Measurements from ENCODE around the gene HS1BP3. TPM values are rescaled to one million over a fixed set of nuclear protein-coding genes. Genes with fewer than 3 reads are reported as not detected.

Gene HS1BP3
- polyA plus RNA-seq, 4 donors = 18.5 to 39.7 (median 23.4) TPM

GRCh38 chr2:20574423-20574911 lies 76.4 kb downstream of the HS1BP3 start:
- Histone ChIP-seq H3K36me3 (ENCODE audit: control insufficient read depth in 3 of 3, insufficient read depth in 2 of 3, low read depth in 1 of 3, low read length in 3 of 3) (no peaks in the 10 kb centered on the region), H3K27me3 (ENCODE audit: control insufficient read depth in 3 of 3, insufficient read depth in 3 of 3, low read length in 3 of 3) (no peaks in the 10 kb centered on the region), H3K27ac (ENCODE audit: low read depth in 1 of 3, low read length in 2 of 3) (peak overlapping the region in 2 of 3 donors; percentile 18 to 81), H3K4me1 (ENCODE audit: control insufficient read depth in 3 of 3, insufficient read depth in 2 of 3, low read depth in 1 of 3, low read length in 2 of 3) (peaks cover 9 to 77% (median 10%) of the 10 kb centered on the region in 3 donors), H3K9me3 (ENCODE audit: control insufficient read depth in 2 of 2, insufficient read depth in 1 of 2, low read depth in 1 of 2, low read length in 1 of 2) (no peaks in the 10 kb centered on the region), H3K4me3 (ENCODE audit: low read depth in 1 of 3, low read length in 3 of 3) (no peak overlapping the region)
- 90 to 93% (median 91%) methylated on average over 5 of the region's 5 CpGs for WGBS, 3 donors
- DNase-seq (no peak), FAIRE-seq (no peak)

DNA sequence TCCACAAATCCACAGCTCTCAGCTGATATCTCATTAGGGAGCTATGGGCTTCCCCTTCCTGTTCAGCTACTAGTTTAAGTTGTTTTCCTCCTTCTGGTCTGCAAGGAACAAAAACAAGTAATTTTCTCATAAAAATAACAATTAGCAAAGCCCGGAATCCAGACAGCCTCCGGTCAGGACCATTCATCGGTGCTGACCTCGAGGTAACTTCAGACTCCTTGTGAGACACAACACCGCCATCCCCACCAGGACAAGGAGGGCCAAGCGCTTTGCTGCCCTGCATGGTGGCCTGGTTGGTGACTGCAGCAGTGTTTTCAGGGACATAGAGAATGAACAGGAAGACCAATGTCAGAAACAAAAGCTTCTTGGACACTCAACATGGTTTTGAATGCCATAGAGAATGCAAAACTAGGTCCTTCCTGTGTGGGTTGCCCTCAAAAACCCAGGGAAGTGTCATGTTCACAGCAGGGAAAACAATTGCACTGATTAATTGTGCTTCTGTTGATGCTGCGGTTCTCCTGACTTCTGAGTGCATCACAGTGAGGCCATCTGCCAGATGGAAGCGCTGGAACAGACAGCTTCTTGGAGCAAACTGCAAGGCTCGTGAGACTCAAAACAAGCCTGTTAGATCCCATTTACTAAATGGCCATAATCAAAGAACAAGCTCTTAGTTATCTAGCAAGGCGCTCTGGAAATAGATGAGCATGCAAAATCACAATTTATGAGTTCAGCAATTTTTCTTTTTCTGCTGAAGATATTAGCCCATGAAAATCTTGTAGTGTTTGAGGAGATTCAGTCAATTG lies 77.1 kb downstream of the HS1BP3 start:
- no peak overlapping the region for H3K4me3 ChIP-seq (ENCODE audit: low read depth in 1 of 3, low read length in 3 of 3)
- DNase-seq = no peak
- 75 to 93% (median 87%) methylated on average over 10 of the region's 10 CpGs for WGBS, 3 donors

GRCh38 chr2:20572221-20572620 lies 78.7 kb downstream of the HS1BP3 start:
- Histone ChIP-seq H3K4me1 (ENCODE audit: control insufficient read depth in 3 of 3, insufficient read depth in 2 of 3, low read depth in 1 of 3, low read length in 2 of 3) (peaks cover 3 to 61% (median 6%) of the 10 kb centered on the region in 3 donors), H3K27me3 (ENCODE audit: control insufficient read depth in 3 of 3, insufficient read depth in 3 of 3, low read length in 3 of 3) (no peaks in the 10 kb centered on the region), H3K27ac (ENCODE audit: low read depth in 1 of 3, low read length in 2 of 3) (peak overlapping the region in 2 of 3 donors; percentile 17 to 81), H3K9me3 (ENCODE audit: control insufficient read depth in 2 of 2, insufficient read depth in 1 of 2, low read depth in 1 of 2, low read length in 1 of 2) (no peaks in the 10 kb centered on the region), H3K36me3 (ENCODE audit: control insufficient read depth in 3 of 3, insufficient read depth in 2 of 3, low read depth in 1 of 3, low read length in 3 of 3) (no peaks in the 10 kb centered on the region), H3K4me3 (ENCODE audit: low read depth in 1 of 3, low read length in 3 of 3) (no peak overlapping the region)
- WGBS, 3 donors = 47 to 78% (median 60%) methylated on average over 5 of the region's 5 CpGs
- peak; percentile 17 to 78 for DNase-seq
- no peak for FAIRE-seq

More for the DNA sequence above, 77.1 kb downstream of the HS1BP3 start:
- no peaks in the 10 kb centered on the region for H3K27me3 ChIP-seq (ENCODE audit: control insufficient read depth in 3 of 3, insufficient read depth in 3 of 3, low read length in 3 of 3)
- no peak for FAIRE-seq
- no peaks in the 10 kb centered on the region for H3K9me3 ChIP-seq (ENCODE audit: control insufficient read depth in 2 of 2, insufficient read depth in 1 of 2, low read depth in 1 of 2, low read length in 1 of 2)
- no peaks in the 10 kb centered on the region for H3K36me3 ChIP-seq (ENCODE audit: control insufficient read depth in 3 of 3, insufficient read depth in 2 of 3, low read depth in 1 of 3, low read length in 3 of 3)
- peaks cover 5 to 73% (median 6%) of the 10 kb centered on the region in 3 donors for H3K4me1 ChIP-seq (ENCODE audit: control insufficient read depth in 3 of 3, insufficient read depth in 2 of 3, low read depth in 1 of 3, low read length in 2 of 3)
- peak overlapping the region in 2 of 3 donors; percentile 46 to 81 for H3K27ac ChIP-seq (ENCODE audit: low read depth in 1 of 3, low read length in 2 of 3)

- peaks cover 3 to 57% (median 6%) of the 10 kb centered on the region in 3 donors for H3K4me1 ChIP-seq (ENCODE audit: control insufficient read depth in 3 of 3, insufficient read depth in 2 of 3, low read depth in 1 of 3, low read length in 2 of 3)
- DNase-seq = peak in 1 of 2 donors; percentile 8
- no peaks in the 10 kb centered on the region for H3K27me3 ChIP-seq (ENCODE audit: control insufficient read depth in 3 of 3, insufficient read depth in 3 of 3, low read length in 3 of 3)
- H3K36me3 ChIP-seq (ENCODE audit: control insufficient read depth in 3 of 3, insufficient read depth in 2 of 3, low read depth in 1 of 3, low read length in 3 of 3) = no peaks in the 10 kb centered on the region
- H3K27ac ChIP-seq (ENCODE audit: low read depth in 1 of 3, low read length in 2 of 3) = peak overlapping the region; percentile 18 to 81 (median 37)
- 75 to 84% (median 79%) methylated on average over 7 of the region's 7 CpGs for WGBS, 3 donors
- no peak overlapping the region for H3K4me3 ChIP-seq (ENCODE audit: low read depth in 1 of 3, low read length in 3 of 3)
- H3K9me3 ChIP-seq (ENCODE audit: control insufficient read depth in 2 of 2, insufficient read depth in 1 of 2, low read depth in 1 of 2, low read length in 1 of 2) = no peaks in the 10 kb centered on the region
- FAIRE-seq = no peak
Measured at GRCh38 chr2:20571644-20572215, 79.2 kb downstream of the HS1BP3 start.

- H3K27me3 ChIP-seq (ENCODE audit: control insufficient read depth in 3 of 3, insufficient read depth in 3 of 3, low read length in 3 of 3) = no peaks in the 10 kb centered on the region
- DNase-seq = peak; percentile 82 to 83
- peaks cover 3 to 53% (median 5%) of the 10 kb centered on the region in 3 donors for H3K4me1 ChIP-seq (ENCODE audit: control insufficient read depth in 3 of 3, insufficient read depth in 2 of 3, low read depth in 1 of 3, low read length in 2 of 3)
- peak overlapping the region; percentile 29 to 81 (median 37) for H3K27ac ChIP-seq (ENCODE audit: low read depth in 1 of 3, low read length in 2 of 3)
- H3K9me3 ChIP-seq (ENCODE audit: control insufficient read depth in 2 of 2, insufficient read depth in 1 of 2, low read depth in 1 of 2, low read length in 1 of 2) = no peaks in the 10 kb centered on the region
- WGBS, 3 donors = 20 to 58% (median 42%) methylated on average over 9 to 10 of the region's 10 CpGs
- FAIRE-seq = no peak
- no peaks in the 10 kb centered on the region for H3K36me3 ChIP-seq (ENCODE audit: control insufficient read depth in 3 of 3, insufficient read depth in 2 of 3, low read depth in 1 of 3, low read length in 3 of 3)
- H3K4me3 ChIP-seq (ENCODE audit: low read depth in 1 of 3, low read length in 3 of 3) = no peak overlapping the region
Measured at GRCh38 chr2:20571231-20571630, 79.7 kb downstream of the HS1BP3 start.

DNA sequence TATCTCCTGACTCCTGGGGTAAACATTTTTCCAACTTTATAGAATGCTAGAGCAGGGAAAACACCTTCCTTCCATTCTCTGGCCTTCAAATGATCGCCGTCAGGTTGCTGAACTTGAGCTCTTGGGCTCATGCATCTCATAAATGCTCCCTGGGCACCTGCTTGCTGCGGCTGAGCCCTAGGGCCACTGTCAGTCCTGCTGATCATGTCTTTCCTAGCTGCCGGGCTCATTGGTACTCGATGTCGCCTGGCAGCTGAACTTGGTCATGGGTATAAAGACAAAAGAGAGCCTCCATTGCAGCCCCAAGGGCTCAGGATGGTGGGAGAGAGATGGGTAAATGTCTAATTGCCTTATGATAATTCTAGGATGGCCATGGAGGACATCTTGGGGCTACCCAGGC lies 80.6 kb downstream of the HS1BP3 start:
- DNase-seq (no peak), FAIRE-seq (no peak)
- H3K27ac ChIP-seq (ENCODE audit: low read depth in 1 of 3, low read length in 2 of 3) = peak overlapping the region in 2 of 3 donors; percentile 65 to 81
- H3K4me1 ChIP-seq (ENCODE audit: control insufficient read depth in 3 of 3, insufficient read depth in 2 of 3, low read depth in 1 of 3, low read length in 2 of 3) = peaks cover 3 to 50% (median 3%) of the 10 kb centered on the region in 3 donors
- H3K4me3 ChIP-seq (ENCODE audit: low read depth in 1 of 3, low read length in 3 of 3) = no peak overlapping the region
- no peaks in the 10 kb centered on the region for H3K27me3 ChIP-seq (ENCODE audit: control insufficient read depth in 3 of 3, insufficient read depth in 3 of 3, low read length in 3 of 3)
- H3K36me3 ChIP-seq (ENCODE audit: control insufficient read depth in 3 of 3, insufficient read depth in 2 of 3, low read depth in 1 of 3, low read length in 3 of 3) = no peaks in the 10 kb centered on the region
- H3K9me3 ChIP-seq (ENCODE audit: control insufficient read depth in 2 of 2, insufficient read depth in 1 of 2, low read depth in 1 of 2, low read length in 1 of 2) = no peaks in the 10 kb centered on the region
- whole genome bisulfite sequencing, 3 donors = 93 to 98% (median 95%) methylated on average over 6 of the region's 6 CpGs

- DNase-seq = no peak
- Histone ChIP-seq H3K36me3 (ENCODE audit: control insufficient read depth in 3 of 3, insufficient read depth in 2 of 3, low read depth in 1 of 3, low read length in 3 of 3) (no peaks in the 10 kb centered on the region), H3K4me1 (ENCODE audit: control insufficient read depth in 3 of 3, insufficient read depth in 2 of 3, low read depth in 1 of 3, low read length in 2 of 3) (peaks cover 3 to 50% (median 3%) of the 10 kb centered on the region in 3 donors), H3K4me3 (ENCODE audit: low read depth in 1 of 3, low read length in 3 of 3) (no peak overlapping the region), H3K9me3 (ENCODE audit: control insufficient read depth in 2 of 2, insufficient read depth in 1 of 2, low read depth in 1 of 2, low read length in 1 of 2) (no peaks in the 10 kb centered on the region), H3K27me3 (ENCODE audit: control insufficient read depth in 3 of 3, insufficient read depth in 3 of 3, low read length in 3 of 3) (no peaks in the 10 kb centered on the region), H3K27ac (ENCODE audit: low read depth in 1 of 3, low read length in 2 of 3) (peak overlapping the region in 1 of 3 donors; percentile 65)
- 50 to 60% (median 55%) methylated on average over 7 of the region's 7 CpGs for WGBS, 3 donors
- FAIRE-seq = no peak
Measured at GRCh38 chr2:20569464-20570223, 81.3 kb downstream of the HS1BP3 start.

All from small intestine (tissue), 7 donors.